WTC11 (cell line): ENCODE measurements around the gene LHX3. TPM values are rescaled to one million over a fixed set of nuclear protein-coding genes. Genes with fewer than 3 reads are reported as not detected.
A peak's percentile ranks its signal among the peaks of the same experiment; 100 is the strongest.

ENCODE experiments used
- ATAC-seq: fragments of 200-7000 bp; cut with Tn5 transposase; 2 replicates; pipeline ENCODE4 v1.10.0; 2021; ENCODE audit warnings: mild to moderate bottlenecking, moderate library complexity
- CTCF ChIA-PET: fragments of 300-600 bp; sonication (Branson Sonifier 250); formaldehyde crosslinking; loops from one replicate; lab custom pipeline; 2021; ENCODE audit warnings: antibody characterized with exemption; lab: Charles Lee
- POLR2A ChIA-PET: fragments of 350-600 bp; sonication (Branson Sonifier 250); formaldehyde crosslinking; loops from one replicate; lab custom pipeline; 2021; ENCODE audit warnings: antibody characterized with exemption; lab: Charles Lee
- DNase-seq: peaks from one replicate; pipeline ENCODE4 v3.0.0; 2021; ENCODE audit warnings: low spot score
- H3K27ac Mint-ChIP-seq: 2 replicates; pipeline ENCODE4 v1.8.0; 2021; ENCODE audit warnings: mixed read lengths
- H3K27me3 Mint-ChIP-seq: 2 replicates; pipeline ENCODE4 v1.8.0; 2021; ENCODE audit warnings: low read depth, mild to moderate bottlenecking, moderate library complexity, mixed read lengths
- H3K36me3 Mint-ChIP-seq: 2 replicates; pipeline ENCODE4 v1.8.0; 2021; ENCODE audit warnings: mixed read lengths
- H3K4me1 Mint-ChIP-seq: 2 replicates; pipeline ENCODE4 v1.8.0; 2022; ENCODE audit warnings: mixed read lengths
- H3K4me3 Mint-ChIP-seq: 2 replicates; pipeline ENCODE4 v1.8.0; 2021; ENCODE audit warnings: mild to moderate bottlenecking, moderate library complexity, mixed read lengths
- H3K9me3 Mint-ChIP-seq: 2 replicates; pipeline ENCODE4 v1.8.0; 2021; ENCODE audit warnings: mixed read lengths
- ATF1 ChIP-seq: sonication (generic); formaldehyde crosslinking; IDR thresholded peaks from 2 replicates; pipeline ENCODE4 v1.8.1; 2023; ENCODE audit warnings: mild to moderate bottlenecking, moderate library complexity, missing genetic modification reagents
- CREM ChIP-seq: sonication (generic); formaldehyde crosslinking; IDR thresholded peaks from 2 replicates; pipeline ENCODE4 v1.8.1; 2022; ENCODE audit warnings: mild to moderate bottlenecking, missing genetic modification reagents, moderate library complexity
- GABPB1 ChIP-seq: sonication (generic); formaldehyde crosslinking; IDR thresholded peaks from 2 replicates; pipeline ENCODE4 v1.8.1; 2023; ENCODE audit warnings: mild to moderate bottlenecking, missing genetic modification reagents
- OVOL2 ChIP-seq: fragments of 250-450 bp; sonication (Bioruptor Pico); IDR thresholded peaks from 2 replicates; pipeline ENCODE4 v1.9.0; 2021; ENCODE audit warnings: mild to moderate bottlenecking, borderline replicate concordance
- RELA ChIP-seq: sonication (generic); formaldehyde crosslinking; IDR thresholded peaks from 2 replicates; pipeline ENCODE4 v1.8.1; 2022; ENCODE audit warnings: missing genetic modification reagents, mild to moderate bottlenecking, borderline replicate concordance
- RORB ChIP-seq: fragments of 250-450 bp; sonication (Bioruptor Pico); IDR thresholded peaks from 2 replicates; pipeline ENCODE4 v1.9.0; 2021; ENCODE audit warnings: mild to moderate bottlenecking
- SMAD3 ChIP-seq: sonication (generic); formaldehyde crosslinking; IDR thresholded peaks from 2 replicates; pipeline ENCODE4 v1.8.0; 2022; ENCODE audit warnings: missing genetic modification reagents, mild to moderate bottlenecking, borderline replicate concordance
- SP1 ChIP-seq: sonication (generic); formaldehyde crosslinking; conservative IDR thresholded peaks from 2 replicates; pipeline ENCODE4 v1.8.1; 2022; ENCODE audit warnings: missing genetic modification reagents
- ZBTB21 ChIP-seq: sonication (generic); formaldehyde crosslinking; IDR thresholded peaks from 2 replicates; pipeline ENCODE4 v1.8.1; 2023; ENCODE audit warnings: mild to moderate bottlenecking, missing genetic modification reagents, borderline replicate concordance
- ZNF121 ChIP-seq: sonication (generic); formaldehyde crosslinking; IDR thresholded peaks from 2 replicates; pipeline ENCODE4 v1.8.0; 2023; ENCODE audit warnings: missing genetic modification reagents
- ZNF263 ChIP-seq: sonication (generic); formaldehyde crosslinking; IDR thresholded peaks from 2 replicates; pipeline ENCODE4 v1.8.1; 2022; ENCODE audit warnings: low read depth, mild to moderate bottlenecking, moderate library complexity, missing genetic modification reagents
- ZNF396 ChIP-seq: fragments of 250-450 bp; sonication (Bioruptor Pico); IDR thresholded peaks from 2 replicates; pipeline ENCODE4 v1.8.0; 2021; ENCODE audit warnings: mild to moderate bottlenecking, moderate library complexity, borderline replicate concordance
- ZNF423 ChIP-seq: fragments of 250-450 bp; sonication (Bioruptor Pico); IDR thresholded peaks from 2 replicates; pipeline ENCODE4 v2.1.2; 2022; ENCODE audit warnings: mild to moderate bottlenecking, moderate library complexity
- total RNA-seq: library from RNA; stranded (reverse); gene quantifications from 3 replicates; pipeline ENCODE4 v1.2.3, GENCODE V29; 2021
- TF ChIP-seq, protein P1 (sequence below): fragments of 250-450 bp; sonication (Bioruptor Pico); IDR thresholded peaks from 2 replicates; pipeline ENCODE4 v1.9.0; 2021; ENCODE audit warnings: moderate library complexity, mild to moderate bottlenecking, inconsistent platforms, borderline replicate concordance
- TF ChIP-seq, protein P2 (sequence below): sonication (generic); formaldehyde crosslinking; IDR thresholded peaks from 2 replicates; pipeline ENCODE4 v1.8.0; 2023; ENCODE audit warnings: mild to moderate bottlenecking, missing genetic modification reagents
- TF ChIP-seq, protein P3 (sequence below): sonication (generic); formaldehyde crosslinking; conservative IDR thresholded peaks from 2 replicates; pipeline ENCODE4 v1.8.1; 2023; ENCODE audit warnings: mild to moderate bottlenecking, low read depth, missing genetic modification reagents, moderate library complexity
- TF ChIP-seq, protein P4 (sequence below): sonication (generic); formaldehyde crosslinking; IDR thresholded peaks from 2 replicates; pipeline ENCODE4 v1.8.0; 2023; ENCODE audit warnings: missing genetic modification reagents, mild to moderate bottlenecking, borderline replicate concordance
- TF ChIP-seq, protein P5 (sequence below): sonication (generic); formaldehyde crosslinking; IDR thresholded peaks from 2 replicates; pipeline ENCODE4 v1.8.1; 2022; ENCODE audit warnings: low read depth, missing genetic modification reagents, borderline replicate concordance
- TF ChIP-seq, protein P6 (sequence below): sonication (generic); formaldehyde crosslinking; IDR thresholded peaks from 2 replicates; pipeline ENCODE4 v1.8.0; 2022; ENCODE audit warnings: mild to moderate bottlenecking, missing genetic modification reagents

LHX3 gene
- total RNA-seq, 1 experiment from 2014 or later, result not detected

DNA sequence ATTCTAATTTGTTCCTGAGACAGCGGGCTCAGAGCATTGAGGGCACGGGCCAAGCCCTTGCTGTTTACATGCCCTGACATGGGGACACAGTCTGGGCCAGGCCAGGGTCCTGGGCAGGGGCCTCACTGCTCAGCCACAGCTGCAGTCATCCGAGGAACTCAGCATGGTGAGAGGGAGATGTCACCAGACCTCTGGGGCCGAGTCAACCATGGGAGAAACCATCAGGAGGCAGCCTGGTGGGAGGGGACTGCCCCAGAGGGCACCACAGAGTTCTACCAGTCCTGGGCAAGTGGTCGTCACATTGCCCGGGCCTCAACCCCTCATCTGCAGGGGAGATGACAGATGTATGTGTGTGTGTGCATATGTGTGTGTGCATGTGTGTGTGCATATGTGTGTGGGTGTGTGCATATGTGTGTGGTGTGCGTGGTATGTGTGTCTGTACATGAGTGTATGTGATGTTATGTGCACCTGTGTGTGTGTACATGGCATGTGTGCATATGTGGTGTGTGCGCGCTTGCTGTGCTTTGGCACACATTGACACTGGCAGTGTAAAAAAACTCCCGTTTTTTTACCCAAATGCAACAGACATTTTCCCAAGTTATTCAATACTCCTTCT is 43.8 kb downstream of the LHX3 start (continued):
- no peak for TF ChIP-seq ZNF396
- TF ChIP-seq, protein P1, sequence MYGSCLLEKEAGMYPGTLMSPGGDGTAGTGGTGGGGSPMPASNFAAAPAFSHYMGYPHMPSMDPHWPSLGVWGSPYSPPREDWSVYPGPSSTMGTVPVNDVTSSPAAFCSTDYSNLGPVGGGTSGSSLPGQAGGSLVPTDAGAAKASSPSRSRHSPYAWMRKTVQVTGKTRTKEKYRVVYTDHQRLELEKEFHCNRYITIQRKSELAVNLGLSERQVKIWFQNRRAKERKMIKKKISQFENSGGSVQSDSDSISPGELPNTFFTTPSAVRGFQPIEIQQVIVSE (CRISPR knock-in tag), result no peak
- no peak for TF ChIP-seq RELA
- no peak for TF ChIP-seq ZNF121
- TF ChIP-seq OVOL2 (CRISPR knock-in tag), result no peak
- no peak for TF ChIP-seq GABPB1 (CRISPR knock-in tag)
- no peak for TF ChIP-seq SMAD3 (CRISPR knock-in tag)
- no peak for TF ChIP-seq RORB (CRISPR knock-in tag)

DNA sequence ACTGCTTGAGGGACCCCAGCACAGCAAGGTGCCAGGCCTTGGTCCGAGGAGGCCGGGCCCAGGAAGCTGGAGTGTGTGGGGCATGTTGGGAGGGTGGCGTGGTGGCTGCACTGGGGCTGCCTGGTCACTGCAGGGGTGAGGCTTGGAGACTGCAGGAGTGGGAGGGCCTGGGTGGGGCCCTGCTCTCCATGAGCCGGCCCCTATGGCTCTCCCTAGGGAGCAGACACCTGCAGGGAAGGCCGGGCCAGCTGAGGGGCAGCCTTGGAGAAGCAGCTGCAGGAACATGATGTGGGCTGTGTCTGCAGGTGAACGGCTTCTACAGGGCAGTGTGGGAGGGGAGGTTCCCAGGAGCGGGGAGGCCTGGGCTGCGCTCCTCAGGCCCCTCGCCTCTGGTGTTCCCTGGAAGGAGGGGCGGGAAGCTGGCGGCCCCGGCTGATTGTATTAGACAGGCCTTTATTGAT is 44.5 kb downstream of the LHX3 start:
- H3K9me3 Mint-ChIP-seq, result peaks cover 9% of the 10 kb centered on the region
- CTCF ChIA-PET, result interaction anchor here (0.9 to 3.4 kb wide), 2 partner anchors 11 to 37 kb away, joined by 3 to 25 read pairs; no protein-coding TSS in a partner anchor
- no peaks in the 10 kb centered on the region; the same call in 1 of the 2 replicates for H3K27me3 Mint-ChIP-seq
- TF ChIP-seq, protein P2, sequence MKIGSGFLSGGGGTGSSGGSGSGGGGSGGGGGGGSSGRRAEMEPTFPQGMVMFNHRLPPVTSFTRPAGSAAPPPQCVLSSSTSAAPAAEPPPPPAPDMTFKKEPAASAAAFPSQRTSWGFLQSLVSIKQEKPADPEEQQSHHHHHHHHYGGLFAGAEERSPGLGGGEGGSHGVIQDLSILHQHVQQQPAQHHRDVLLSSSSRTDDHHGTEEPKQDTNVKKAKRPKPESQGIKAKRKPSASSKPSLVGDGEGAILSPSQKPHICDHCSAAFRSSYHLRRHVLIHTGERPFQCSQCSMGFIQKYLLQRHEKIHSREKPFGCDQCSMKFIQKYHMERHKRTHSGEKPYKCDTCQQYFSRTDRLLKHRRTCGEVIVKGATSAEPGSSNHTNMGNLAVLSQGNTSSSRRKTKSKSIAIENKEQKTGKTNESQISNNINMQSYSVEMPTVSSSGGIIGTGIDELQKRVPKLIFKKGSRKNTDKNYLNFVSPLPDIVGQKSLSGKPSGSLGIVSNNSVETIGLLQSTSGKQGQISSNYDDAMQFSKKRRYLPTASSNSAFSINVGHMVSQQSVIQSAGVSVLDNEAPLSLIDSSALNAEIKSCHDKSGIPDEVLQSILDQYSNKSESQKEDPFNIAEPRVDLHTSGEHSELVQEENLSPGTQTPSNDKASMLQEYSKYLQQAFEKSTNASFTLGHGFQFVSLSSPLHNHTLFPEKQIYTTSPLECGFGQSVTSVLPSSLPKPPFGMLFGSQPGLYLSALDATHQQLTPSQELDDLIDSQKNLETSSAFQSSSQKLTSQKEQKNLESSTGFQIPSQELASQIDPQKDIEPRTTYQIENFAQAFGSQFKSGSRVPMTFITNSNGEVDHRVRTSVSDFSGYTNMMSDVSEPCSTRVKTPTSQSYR (CRISPR knock-in tag), result no peak
- TF ChIP-seq, protein P3, sequence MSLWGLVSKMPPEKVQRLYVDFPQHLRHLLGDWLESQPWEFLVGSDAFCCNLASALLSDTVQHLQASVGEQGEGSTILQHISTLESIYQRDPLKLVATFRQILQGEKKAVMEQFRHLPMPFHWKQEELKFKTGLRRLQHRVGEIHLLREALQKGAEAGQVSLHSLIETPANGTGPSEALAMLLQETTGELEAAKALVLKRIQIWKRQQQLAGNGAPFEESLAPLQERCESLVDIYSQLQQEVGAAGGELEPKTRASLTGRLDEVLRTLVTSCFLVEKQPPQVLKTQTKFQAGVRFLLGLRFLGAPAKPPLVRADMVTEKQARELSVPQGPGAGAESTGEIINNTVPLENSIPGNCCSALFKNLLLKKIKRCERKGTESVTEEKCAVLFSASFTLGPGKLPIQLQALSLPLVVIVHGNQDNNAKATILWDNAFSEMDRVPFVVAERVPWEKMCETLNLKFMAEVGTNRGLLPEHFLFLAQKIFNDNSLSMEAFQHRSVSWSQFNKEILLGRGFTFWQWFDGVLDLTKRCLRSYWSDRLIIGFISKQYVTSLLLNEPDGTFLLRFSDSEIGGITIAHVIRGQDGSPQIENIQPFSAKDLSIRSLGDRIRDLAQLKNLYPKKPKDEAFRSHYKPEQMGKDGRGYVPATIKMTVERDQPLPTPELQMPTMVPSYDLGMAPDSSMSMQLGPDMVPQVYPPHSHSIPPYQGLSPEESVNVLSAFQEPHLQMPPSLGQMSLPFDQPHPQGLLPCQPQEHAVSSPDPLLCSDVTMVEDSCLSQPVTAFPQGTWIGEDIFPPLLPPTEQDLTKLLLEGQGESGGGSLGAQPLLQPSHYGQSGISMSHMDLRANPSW (CRISPR knock-in tag), result no peak
- TF ChIP-seq ZNF423 (CRISPR knock-in tag), result peak; percentile 39; the same call in 1 of the 2 replicates
- TF ChIP-seq ZBTB21 (CRISPR knock-in tag), result no peak
- TF ChIP-seq, all 79 proteins: peak for 1
- peak; percentile 11 for DNase-seq
- Mint-ChIP-seq H3K4me1 (peaks cover 3% of the 10 kb centered on the region), H3K27ac (no peak overlapping the region), H3K36me3 (peaks cover 2% of the 10 kb centered on the region; the same call in 1 of the 2 replicates), H3K4me3 (no peak overlapping the region)
- peak; percentile 46 for ATAC-seq
- POLR2A ChIA-PET, result no interaction called here

DNA sequence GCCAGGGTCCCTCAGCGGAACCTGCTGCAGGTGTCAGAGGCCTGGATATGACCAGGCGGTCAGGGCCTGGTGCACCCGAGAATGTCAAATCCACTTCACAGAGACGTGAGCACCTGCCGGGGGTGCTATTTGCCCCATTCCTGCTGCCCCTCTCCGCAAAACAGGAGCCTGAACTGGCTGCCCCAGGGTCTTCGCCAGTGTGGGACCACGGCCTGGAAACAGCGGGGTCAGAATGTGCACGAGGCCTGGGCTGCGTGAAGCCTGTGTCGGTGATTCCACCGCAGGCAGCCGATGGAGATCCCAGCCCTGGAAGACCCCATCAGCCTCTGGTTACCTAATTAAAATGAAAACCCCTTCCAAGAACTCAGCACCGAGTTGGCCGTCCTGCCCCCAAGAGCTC is 45.1 kb downstream of the LHX3 start:
- Mint-ChIP-seq H3K4me3 (no peak overlapping the region), H3K9me3 (peaks cover 9% of the 10 kb centered on the region), H3K4me1 (peaks cover 8% of the 10 kb centered on the region), H3K27me3 (no peaks in the 10 kb centered on the region; the same call in 1 of the 2 replicates), H3K36me3 (peaks cover 2% of the 10 kb centered on the region; the same call in 1 of the 2 replicates), H3K27ac (no peak overlapping the region)
- ChIA-PET POLR2A (no interaction called here), CTCF (interaction anchor here (0.9 to 3.4 kb wide), 2 partner anchors 11 to 37 kb away, joined by 3 to 25 read pairs; no protein-coding TSS in a partner anchor)
- DNase-seq (peak; percentile 9), ATAC-seq (no peak)
- TF ChIP-seq, protein P4, sequence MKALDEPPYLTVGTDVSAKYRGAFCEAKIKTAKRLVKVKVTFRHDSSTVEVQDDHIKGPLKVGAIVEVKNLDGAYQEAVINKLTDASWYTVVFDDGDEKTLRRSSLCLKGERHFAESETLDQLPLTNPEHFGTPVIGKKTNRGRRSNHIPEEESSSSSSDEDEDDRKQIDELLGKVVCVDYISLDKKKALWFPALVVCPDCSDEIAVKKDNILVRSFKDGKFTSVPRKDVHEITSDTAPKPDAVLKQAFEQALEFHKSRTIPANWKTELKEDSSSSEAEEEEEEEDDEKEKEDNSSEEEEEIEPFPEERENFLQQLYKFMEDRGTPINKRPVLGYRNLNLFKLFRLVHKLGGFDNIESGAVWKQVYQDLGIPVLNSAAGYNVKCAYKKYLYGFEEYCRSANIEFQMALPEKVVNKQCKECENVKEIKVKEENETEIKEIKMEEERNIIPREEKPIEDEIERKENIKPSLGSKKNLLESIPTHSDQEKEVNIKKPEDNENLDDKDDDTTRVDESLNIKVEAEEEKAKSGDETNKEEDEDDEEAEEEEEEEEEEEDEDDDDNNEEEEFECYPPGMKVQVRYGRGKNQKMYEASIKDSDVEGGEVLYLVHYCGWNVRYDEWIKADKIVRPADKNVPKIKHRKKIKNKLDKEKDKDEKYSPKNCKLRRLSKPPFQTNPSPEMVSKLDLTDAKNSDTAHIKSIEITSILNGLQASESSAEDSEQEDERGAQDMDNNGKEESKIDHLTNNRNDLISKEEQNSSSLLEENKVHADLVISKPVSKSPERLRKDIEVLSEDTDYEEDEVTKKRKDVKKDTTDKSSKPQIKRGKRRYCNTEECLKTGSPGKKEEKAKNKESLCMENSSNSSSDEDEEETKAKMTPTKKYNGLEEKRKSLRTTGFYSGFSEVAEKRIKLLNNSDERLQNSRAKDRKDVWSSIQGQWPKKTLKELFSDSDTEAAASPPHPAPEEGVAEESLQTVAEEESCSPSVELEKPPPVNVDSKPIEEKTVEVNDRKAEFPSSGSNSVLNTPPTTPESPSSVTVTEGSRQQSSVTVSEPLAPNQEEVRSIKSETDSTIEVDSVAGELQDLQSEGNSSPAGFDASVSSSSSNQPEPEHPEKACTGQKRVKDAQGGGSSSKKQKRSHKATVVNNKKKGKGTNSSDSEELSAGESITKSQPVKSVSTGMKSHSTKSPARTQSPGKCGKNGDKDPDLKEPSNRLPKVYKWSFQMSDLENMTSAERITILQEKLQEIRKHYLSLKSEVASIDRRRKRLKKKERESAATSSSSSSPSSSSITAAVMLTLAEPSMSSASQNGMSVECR (CRISPR knock-in tag), result no peak
- TF ChIP-seq, protein P5, sequence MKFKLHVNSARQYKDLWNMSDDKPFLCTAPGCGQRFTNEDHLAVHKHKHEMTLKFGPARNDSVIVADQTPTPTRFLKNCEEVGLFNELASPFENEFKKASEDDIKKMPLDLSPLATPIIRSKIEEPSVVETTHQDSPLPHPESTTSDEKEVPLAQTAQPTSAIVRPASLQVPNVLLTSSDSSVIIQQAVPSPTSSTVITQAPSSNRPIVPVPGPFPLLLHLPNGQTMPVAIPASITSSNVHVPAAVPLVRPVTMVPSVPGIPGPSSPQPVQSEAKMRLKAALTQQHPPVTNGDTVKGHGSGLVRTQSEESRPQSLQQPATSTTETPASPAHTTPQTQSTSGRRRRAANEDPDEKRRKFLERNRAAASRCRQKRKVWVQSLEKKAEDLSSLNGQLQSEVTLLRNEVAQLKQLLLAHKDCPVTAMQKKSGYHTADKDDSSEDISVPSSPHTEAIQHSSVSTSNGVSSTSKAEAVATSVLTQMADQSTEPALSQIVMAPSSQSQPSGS (CRISPR knock-in tag), result no peak
- TF ChIP-seq CREM (CRISPR knock-in tag), result no peak
- TF ChIP-seq ATF1, result no peak
- TF ChIP-seq, protein P6, sequence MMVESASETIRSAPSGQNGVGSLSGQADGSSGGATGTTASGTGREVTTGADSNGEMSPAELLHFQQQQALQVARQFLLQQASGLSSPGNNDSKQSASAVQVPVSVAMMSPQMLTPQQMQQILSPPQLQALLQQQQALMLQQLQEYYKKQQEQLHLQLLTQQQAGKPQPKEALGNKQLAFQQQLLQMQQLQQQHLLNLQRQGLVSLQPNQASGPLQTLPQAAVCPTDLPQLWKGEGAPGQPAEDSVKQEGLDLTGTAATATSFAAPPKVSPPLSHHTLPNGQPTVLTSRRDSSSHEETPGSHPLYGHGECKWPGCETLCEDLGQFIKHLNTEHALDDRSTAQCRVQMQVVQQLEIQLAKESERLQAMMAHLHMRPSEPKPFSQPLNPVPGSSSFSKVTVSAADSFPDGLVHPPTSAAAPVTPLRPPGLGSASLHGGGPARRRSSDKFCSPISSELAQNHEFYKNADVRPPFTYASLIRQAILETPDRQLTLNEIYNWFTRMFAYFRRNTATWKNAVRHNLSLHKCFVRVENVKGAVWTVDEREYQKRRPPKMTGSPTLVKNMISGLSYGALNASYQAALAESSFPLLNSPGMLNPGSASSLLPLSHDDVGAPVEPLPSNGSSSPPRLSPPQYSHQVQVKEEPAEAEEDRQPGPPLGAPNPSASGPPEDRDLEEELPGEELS, result no peak
- no peak for TF ChIP-seq SP1 (CRISPR knock-in tag)
- no peak for TF ChIP-seq ZNF263 (CRISPR knock-in tag)
